8988T (cell line): ENCODE results near the gene MYO18B.

ENCODE experiments used
- DNase-seq: peaks from one replicate; pipeline ENCODE4 v3.0.0; 2011

Gene MYO18B

GRCh38 chr22:26004477-26004876 lies 262.5 kb downstream of the MYO18B start:
- no peak for DNase-seq

GRCh38 chr22:26008587-26008986 lies 266.6 kb downstream of the MYO18B start:
- no peak for DNase-seq

- DNase-seq = no peak
Measured at GRCh38 chr22:26016916-26017315, 274.9 kb downstream of the MYO18B start.

- no peak for DNase-seq
Measured at GRCh38 chr22:26017932-26018331, 275.9 kb downstream of the MYO18B start.

GRCh38 chr22:26019596-26019995 lies 277.6 kb downstream of the MYO18B start:
- no peak for DNase-seq

- DNase-seq = no peak
Measured at GRCh38 chr22:26021516-26021915, 279.5 kb downstream of the MYO18B start.

- no peak for DNase-seq
Measured at GRCh38 chr22:26023104-26023775, 281.3 kb downstream of the MYO18B start.

GRCh38 chr22:26025626-26026025 lies 283.6 kb downstream of the MYO18B start:
- no peak for DNase-seq

GRCh38 chr22:26027341-26027740 lies 285.4 kb downstream of the MYO18B start:
- no peak for DNase-seq

GRCh38 chr22:26031641-26032040 lies 289.7 kb downstream of the MYO18B start:
- DNase-seq = no peak

- DNase-seq = no peak
Measured at GRCh38 chr22:26033071-26033470, 291.1 kb downstream of the MYO18B start.

- DNase-seq = no peak
Measured at GRCh38 chr22:26033586-26033985, 291.6 kb downstream of the MYO18B start.

- DNase-seq = no peak
Measured at GRCh38 chr22:26035523-26035922, 293.5 kb downstream of the MYO18B start.

- no peak for DNase-seq
Measured at GRCh38 chr22:26038365-26038764, 296.4 kb downstream of the MYO18B start.

GRCh38 chr22:26041931-26042330 lies 299.9 kb downstream of the MYO18B start:
- DNase-seq = no peak

- DNase-seq = no peak
Measured at GRCh38 chr22:26043031-26043430, 301.0 kb downstream of the MYO18B start.

GRCh38 chr22:26045051-26045450 lies 303.1 kb downstream of the MYO18B start:
- no peak for DNase-seq

GRCh38 chr22:26045860-26046259 lies 303.9 kb downstream of the MYO18B start:
- DNase-seq = no peak

- DNase-seq = no peak
Measured at GRCh38 chr22:26047516-26047915, 305.5 kb downstream of the MYO18B start.

GRCh38 chr22:26047920-26048319 lies 305.9 kb downstream of the MYO18B start:
- DNase-seq = no peak

- no peak for DNase-seq
Measured at GRCh38 chr22:26050079-26050478, 308.1 kb downstream of the MYO18B start.

GRCh38 chr22:26053737-26054316 lies 311.8 kb downstream of the MYO18B start:
- no peak for DNase-seq

GRCh38 chr22:26054841-26055605 lies 313.0 kb downstream of the MYO18B start:
- no peak for DNase-seq

- no peak for DNase-seq
Measured at GRCh38 chr22:26055693-26056092, 313.7 kb downstream of the MYO18B start.
